ENCODE measurements around the gene KLHL9.
"Not testable (repeated sequence)": the region's sequence is repeated elsewhere in the genome, so short reads cannot be mapped to it uniquely, and the experiment has no call there.

KLHL9 gene, protein sequence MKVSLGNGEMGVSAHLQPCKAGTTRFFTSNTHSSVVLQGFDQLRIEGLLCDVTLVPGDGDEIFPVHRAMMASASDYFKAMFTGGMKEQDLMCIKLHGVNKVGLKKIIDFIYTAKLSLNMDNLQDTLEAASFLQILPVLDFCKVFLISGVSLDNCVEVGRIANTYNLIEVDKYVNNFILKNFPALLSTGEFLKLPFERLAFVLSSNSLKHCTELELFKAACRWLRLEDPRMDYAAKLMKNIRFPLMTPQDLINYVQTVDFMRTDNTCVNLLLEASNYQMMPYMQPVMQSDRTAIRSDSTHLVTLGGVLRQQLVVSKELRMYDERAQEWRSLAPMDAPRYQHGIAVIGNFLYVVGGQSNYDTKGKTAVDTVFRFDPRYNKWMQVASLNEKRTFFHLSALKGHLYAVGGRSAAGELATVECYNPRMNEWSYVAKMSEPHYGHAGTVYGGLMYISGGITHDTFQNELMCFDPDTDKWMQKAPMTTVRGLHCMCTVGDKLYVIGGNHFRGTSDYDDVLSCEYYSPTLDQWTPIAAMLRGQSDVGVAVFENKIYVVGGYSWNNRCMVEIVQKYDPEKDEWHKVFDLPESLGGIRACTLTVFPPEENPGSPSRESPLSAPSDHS

GRCh38 chr9:21334701-21335632, at the start of gene KLHL9:
TSS of gene KLHL9 (minus strand) at chr9:21335404. CDS start at chr9:21334859, 545 bp downstream.
- DNase-seq = peak; percentile 75

DNA sequence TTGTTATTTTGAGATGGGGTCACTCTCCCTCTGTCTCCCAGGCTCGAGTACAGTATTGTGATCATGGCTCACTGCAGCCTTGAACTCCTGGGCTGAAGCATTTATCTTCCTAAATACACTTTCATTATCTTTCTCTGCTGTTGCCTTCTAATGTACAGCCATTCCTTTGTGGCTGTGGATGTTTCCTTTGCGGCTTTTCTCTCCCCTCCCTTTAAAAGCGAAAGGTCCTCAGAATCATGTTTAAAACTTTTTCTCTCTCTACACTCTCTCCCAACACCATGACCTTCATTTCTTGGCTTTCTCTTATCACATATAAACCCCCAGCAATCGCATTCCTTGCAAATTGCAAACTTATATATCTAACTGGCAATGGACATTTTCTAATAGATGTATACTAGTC, 48.4 kb upstream of the KLHL9 start:
- no peak for DNase-seq

- DNase-seq = no peak
Measured at GRCh38 chr9:21381448-21382339, 46.5 kb upstream of the KLHL9 start.

- DNase-seq = not testable (repeated sequence)
Measured at GRCh38 chr9:21371467-21371866, 36.3 kb upstream of the KLHL9 start.

GRCh38 chr9:21367957-21368356, 32.8 kb upstream of the KLHL9 start, which contains the start of gene IFNA13:
TSS of gene IFNA13 (minus strand) at chr9:21368057. CDS start at chr9:21368010, 47 bp downstream.
- no peak for DNase-seq

GRCh38 chr9:21367169-21367568, 32.0 kb upstream of the KLHL9 start:
- DNase-seq = not testable (repeated sequence)

DNA sequence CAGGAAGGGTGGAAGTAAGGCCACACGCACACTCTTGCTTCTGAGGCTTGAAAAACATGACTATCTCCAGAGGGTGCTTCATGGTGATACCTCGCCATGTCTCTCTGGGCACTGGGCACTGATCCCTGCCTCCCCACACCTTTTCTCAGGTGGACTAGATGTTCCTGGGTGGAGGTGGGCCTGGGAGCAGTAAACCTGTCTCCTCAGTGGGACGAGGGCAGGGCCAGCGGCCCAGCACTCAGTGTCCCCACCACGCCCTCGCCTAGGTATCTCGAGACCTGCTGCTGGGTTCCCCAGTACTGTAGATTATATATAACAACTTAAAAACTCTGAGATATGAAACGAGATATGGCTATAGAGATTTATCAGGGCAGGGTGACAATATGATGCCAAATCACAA, 27.1 kb upstream of the KLHL9 start:
- DNase-seq = no peak

GRCh38 chr9:21357479-21358460, 22.6 kb upstream of the KLHL9 start:
- DNase-seq = no peak

- DNase-seq = no peak
Measured at GRCh38 chr9:21350787-21351186, 15.6 kb upstream of the KLHL9 start, which contains the start of gene IFNA6. TSS of gene IFNA6 (minus strand) at chr9:21350887. CDS start at chr9:21350887, 0 bp downstream.

GRCh38 chr9:21348430-21348970, 13.3 kb upstream of the KLHL9 start:
- no peak for DNase-seq

- DNase-seq = no peak
Measured at GRCh38 chr9:21340735-21341134, 5.5 kb upstream of the KLHL9 start.

DNA sequence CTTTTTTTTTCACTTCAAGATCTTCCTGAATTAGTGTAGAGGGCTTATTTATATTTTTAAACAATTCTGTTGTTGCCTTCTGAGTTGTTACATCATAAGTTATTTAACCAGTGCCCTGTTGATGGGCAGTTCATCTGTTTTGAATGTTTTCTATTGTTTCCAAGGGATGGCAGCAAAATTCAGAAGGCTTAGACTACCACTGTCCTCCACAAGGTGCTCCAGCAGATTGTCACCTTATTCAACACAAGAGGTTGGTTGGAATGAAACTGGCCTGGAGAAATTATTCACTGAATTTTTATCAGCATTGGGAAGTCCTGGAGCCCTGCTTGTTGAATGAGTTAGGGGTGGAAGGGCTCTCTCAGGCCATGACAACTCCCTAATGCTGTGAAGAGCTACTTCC, 1.3 kb upstream of the KLHL9 start:
- no peak for DNase-seq

DNA sequence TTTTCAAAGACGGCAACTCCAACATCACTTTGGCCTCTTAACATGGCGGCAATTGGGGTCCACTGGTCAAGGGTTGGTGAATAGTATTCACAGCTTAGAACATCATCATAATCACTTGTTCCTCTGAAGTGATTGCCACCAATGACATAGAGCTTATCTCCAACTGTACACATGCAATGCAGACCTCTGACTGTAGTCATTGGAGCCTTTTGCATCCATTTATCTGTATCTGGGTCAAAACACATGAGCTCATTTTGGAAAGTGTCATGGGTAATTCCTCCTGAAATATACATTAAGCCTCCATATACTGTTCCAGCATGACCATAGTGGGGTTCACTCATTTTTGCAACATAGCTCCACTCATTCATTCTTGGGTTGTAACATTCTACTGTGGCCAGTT, 2.0 kb downstream of the KLHL9 start:
- no peak for DNase-seq

- DNase-seq = no peak
Measured at GRCh38 chr9:21331676-21332402, 3.4 kb downstream of the KLHL9 start.

- DNase-seq = no peak
Measured at GRCh38 chr9:21326526-21327139, 8.6 kb downstream of the KLHL9 start.

DNA sequence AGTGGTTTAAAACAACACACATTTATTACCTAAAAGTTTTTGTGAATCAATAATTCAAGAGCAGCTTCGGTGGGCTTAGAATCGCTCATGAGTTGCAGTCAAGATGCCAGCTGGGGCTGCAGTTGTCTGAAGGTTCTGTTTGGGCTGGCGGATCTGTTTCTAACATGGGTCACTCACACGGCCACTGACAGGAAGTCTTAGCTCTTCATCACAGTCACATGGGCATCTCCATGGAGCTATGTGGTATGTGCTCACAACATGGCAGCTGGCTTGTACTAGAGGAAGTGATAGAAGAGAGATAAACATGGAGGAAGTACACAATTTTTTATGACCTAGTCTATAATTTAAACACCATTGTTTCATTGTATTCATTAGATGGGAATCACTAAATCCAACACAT, 11.2 kb downstream of the KLHL9 start:
- no peak for DNase-seq

DNA sequence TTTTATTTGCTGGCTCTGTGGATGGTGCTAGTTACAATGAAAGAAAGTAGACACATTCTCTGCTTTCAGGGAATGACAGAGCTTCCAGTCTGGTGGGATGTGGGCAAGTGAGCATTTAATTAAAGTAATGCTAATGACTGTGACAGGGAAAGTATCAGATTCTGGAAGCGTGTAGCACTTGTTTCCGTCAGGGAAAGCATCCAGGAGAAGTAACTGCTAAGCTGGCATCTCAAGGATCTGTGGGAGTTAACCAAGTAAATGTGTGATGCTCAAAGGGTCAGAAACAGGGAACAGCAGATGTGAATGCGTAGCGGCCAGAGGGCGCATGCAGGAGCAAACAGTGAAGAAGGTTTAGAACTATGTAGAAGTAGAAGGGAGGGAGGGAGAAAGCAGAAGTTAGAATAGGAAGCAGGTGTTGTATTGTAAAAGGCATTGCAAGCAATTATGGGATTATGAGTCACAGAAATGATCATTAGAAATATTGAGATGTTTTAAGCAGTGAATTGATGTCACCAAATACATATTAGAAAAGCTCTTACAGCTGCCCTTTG, 12.2 kb downstream of the KLHL9 start:
- DNase-seq = no peak

DNA sequence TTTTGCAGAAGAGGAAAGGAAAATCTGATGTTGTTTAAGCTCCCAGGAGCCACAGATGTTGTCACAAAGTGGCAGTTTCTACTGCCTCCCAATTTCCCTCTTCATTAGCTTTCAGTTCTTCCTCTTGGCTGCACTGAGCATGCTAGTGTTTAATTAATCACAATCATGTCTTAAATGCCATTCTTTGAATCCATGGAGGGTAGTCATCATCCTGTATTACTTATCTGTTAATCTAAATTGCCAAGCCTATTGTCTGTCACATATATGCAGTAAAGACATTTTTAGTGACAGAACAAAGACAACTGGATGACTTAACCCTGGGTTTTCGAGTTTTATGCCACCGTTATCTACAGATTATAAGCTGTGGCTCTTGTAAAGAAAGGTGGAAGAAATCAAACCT, 14.7 kb downstream of the KLHL9 start:
- no peak for DNase-seq

Measured in activated CD4-positive, alpha-beta T cell treated with anti-CD3 and anti-CD28 coated beads for 1 hour (primary cell).